IPS-NIHi11 (cell line): Measurements from ENCODE around the gene SPRR2D.
"Not testable (repeated sequence)": the region's sequence is repeated elsewhere in the genome, so short reads cannot be mapped to it uniquely, and the experiment has no call there.

Experiments
- DNase-seq: peaks from one replicate; pipeline ENCODE4 v3.0.0; 2012; ENCODE audit warnings: mixed read lengths, low spot score

Gene SPRR2D

DNA sequence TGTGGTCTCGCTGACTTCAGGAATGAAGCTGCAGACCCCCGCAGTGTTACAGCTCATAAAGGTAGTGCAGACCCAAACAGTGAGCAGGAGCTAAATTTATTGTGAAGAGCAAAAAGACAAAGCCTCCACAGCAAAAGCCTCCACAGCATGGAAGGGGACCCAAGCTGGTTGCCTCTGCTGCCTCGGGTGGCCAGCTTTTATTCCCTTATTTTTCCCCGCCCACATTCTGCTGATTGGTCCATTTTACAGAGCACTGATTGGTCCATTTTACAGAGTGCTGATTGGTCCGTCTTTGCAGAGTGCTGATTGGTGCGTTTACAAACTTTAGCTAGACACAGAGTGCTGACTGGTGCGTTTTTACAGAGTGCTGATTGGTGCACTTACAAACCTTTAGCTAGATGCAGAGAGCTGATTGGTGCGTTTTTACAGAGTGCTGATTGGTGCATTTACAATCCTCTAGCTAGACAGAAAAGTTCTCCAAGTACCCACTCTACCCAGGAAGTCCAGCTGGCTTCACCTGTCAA is 29.6 kb downstream of the SPRR2D start:
- DNase-seq = not testable (repeated sequence)

DNA sequence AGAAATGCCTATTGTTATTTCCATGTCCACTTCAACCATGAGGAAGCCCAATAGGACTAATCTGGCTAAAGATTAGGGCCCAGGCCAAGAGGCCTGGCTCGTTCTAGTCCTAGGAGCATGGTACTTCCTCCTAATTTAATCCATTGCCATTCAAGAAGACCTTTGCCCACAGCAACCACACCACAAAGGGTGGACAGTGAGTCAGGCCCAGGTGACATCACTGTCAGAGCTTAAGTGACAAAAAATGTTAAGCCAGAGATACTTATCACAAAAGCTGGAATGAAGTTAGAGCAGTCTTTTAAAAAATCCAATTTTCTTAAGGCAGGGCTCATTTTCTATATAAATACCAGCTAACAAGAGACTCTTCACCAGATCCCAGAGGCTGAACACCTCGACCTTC is 39.5 kb downstream of the SPRR2D start, which contains the start of gene SPRR3:
TSS of gene SPRR3 (plus strand) at position 368 of the 400 bp plus-strand sequence. CDS start 1,272 bp downstream, outside the sequence.
- DNase-seq = no peak

DNA sequence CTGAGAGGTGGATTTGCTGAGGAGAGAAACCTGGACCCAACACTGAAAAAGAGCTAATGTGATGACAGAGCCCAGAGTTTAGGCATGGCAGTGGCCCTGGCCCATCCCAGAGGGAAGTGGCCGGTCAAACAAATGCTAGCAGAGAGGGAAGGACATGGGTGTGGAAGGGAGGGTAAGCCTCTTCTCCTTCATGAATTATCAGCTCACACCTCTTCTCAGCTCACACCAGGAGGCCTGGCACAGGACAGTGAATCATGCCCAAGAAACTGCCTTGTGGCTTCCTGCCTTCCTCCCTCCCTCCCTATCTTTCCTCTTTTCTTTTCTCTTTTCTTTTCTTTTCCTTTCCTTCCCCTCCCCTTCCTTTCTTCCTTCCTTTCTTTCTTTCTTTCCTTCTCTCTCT is 40.6 kb downstream of the SPRR2D start:
- no peak for DNase-seq

DNA sequence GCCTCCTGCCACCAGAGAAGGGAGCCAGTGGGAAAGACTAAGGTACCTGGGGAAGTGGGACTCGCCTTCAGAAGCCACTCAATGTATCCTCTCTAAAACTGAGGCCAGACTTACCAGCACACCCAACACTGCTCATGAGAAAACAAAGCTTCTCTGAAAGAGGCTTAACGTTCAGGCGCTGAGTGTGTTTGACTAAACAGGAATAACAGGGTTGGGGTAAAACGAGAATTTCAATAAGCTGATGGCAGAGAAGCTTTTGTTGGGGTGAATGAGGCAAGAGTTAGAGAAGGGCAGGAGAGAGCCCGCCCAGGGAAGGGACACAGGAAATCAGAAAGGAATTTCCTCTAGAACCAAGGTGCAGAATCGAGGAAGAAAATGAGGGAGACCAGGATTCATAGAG is 41.1 kb downstream of the SPRR2D start:
- no peak for DNase-seq

DNA sequence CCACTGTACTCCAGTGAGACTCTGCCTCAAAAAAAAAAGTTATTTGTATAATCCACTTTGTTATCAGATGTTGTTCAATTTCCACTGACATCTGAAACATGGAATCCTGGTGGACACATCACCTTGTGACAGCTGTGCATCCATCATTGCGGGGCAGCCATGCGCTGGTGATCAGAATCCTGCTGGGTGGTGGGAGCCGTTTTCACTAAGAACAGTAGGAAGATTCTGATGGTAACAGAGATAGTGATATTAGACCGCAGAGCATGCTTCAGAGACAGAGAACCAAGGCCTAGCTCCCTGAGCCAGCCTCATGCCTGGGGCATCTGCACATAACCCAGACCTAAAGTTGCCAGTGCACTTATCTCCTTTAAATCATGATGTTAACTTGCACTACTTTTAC is 42.4 kb downstream of the SPRR2D start:
- DNase-seq = no peak

- DNase-seq = no peak
These were observed 43.0 kb downstream of the SPRR2D start for GRCh38 chr1:152997901-152998300.

DNA sequence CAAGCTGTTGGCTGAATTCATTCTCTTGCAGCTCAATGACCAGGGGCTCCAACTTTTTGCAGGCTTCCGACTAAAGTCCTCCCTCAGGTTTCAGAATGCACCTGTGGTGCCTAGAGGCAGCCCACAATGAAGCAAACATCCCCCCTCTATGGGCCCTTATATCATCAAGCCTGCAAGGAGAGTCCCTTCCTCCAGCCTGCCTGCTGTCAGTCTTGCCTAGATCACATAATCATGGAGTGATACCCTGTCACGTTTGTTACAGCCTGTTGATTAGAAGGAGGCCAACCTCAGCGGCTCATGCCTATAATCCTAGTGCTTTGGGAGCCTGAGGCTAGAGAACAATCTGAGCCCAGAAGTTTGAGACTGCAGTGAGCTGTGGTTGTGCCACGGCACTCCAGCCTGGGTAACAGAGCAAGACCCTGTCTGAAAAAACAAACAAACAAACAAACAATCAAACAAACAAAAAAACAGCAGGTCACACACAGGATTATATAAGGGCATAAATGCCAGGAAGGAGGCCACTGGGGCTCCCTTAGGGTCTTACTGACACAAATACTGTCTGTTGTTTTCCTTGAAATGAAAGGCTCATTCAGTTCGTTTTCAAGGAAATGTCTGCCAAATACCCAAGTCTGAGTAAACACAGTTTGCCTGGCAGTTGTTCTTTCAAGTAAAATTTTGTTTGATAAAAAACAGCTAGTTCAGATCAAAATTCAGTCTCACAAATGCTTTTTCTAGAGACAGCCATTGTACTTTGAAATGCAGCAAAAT is 44.1 kb downstream of the SPRR2D start:
- DNase-seq = no peak

DNA sequence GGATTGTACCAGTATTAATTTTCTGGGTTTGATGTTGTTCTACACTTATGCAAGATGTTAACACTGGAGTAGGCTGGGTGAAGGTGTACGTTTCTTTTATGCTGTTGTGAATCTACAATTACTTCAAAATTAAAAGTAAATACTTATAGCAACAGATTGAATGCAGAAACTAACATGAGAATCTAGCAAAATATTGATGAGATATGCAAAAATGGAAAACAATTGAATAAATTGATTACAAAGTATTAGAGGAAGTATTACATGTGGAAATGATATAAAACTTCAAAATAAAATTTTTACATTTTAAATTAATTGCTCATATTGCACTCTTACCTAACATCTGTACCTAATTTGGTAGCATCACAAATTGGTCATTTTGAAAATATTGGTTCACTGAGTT is 45.1 kb downstream of the SPRR2D start:
- DNase-seq = no peak

DNA sequence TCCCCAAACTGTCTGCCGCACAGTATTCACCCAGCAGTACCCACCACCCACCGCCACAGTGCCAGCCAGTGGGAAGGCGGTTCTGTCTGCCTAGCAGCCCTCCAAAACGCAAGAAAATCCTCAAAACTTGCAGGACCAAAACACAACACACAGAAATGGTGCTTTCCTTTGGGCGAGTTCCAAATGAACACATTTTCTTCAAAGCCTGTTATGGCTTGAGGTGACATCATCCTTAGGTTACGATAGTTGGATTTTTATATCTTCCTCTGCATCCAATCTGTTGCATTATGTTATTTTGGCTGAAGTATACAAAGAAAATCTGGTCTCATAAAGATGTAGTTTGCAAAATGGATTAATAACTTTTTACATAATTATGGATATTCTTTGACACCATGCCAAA is 47.7 kb downstream of the SPRR2D start:
- DNase-seq = no peak
